HEK293 (cell line): ENCODE measurements around the gene CFAP45.

Experiments
- CTCF ChIP-seq: fragments of 450-650 bp; formaldehyde crosslinking; IDR thresholded peaks from 2 replicates; pipeline ENCODE4 v1.5.1; 2016; ENCODE audit warnings: missing biosample characterization, missing genetic modification characterization
- GLI2 ChIP-seq: fragments of 450-650 bp; formaldehyde crosslinking; IDR thresholded peaks from 2 replicates; pipeline ENCODE4; 2017; ENCODE audit warnings: missing biosample characterization, missing genetic modification characterization, low read depth, borderline replicate concordance
- KLF1 ChIP-seq: fragments of 450-650 bp; formaldehyde crosslinking; IDR thresholded peaks from 2 replicates; pipeline ENCODE4 v1.5.1; 2016; ENCODE audit warnings: missing biosample characterization, missing genetic modification characterization
- MZF1 ChIP-seq: fragments of 450-650 bp; formaldehyde crosslinking; IDR thresholded peaks from 2 replicates; pipeline ENCODE4 v1.5.1; 2017; ENCODE audit warnings: missing biosample characterization, missing genetic modification characterization, borderline replicate concordance
- PRDM10 ChIP-seq: fragments of 450-650 bp; formaldehyde crosslinking; IDR thresholded peaks from 2 replicates; pipeline ENCODE4 v1.5.1; 2016; ENCODE audit warnings: missing biosample characterization, missing genetic modification characterization
- PRDM4 ChIP-seq: fragments of 450-650 bp; formaldehyde crosslinking; IDR thresholded peaks from 2 replicates; pipeline ENCODE4 v1.5.1; 2017; ENCODE audit warnings: missing biosample characterization, missing genetic modification characterization
- SETDB1 ChIP-seq: IDR thresholded peaks from one replicate; pipeline ENCODE4 v1.6.1; 2017; ENCODE audit warnings: mild to moderate bottlenecking, low read length, moderate library complexity, mixed read lengths; ENCODE audit not compliant: insufficient read length
- SP2 ChIP-seq: fragments of 450-650 bp; formaldehyde crosslinking; IDR thresholded peaks from 2 replicates; pipeline ENCODE4 v1.5.1; 2016; ENCODE audit warnings: missing biosample characterization, missing genetic modification characterization
- ZBTB1 ChIP-seq: fragments of 450-650 bp; formaldehyde crosslinking; IDR thresholded peaks from 2 replicates; pipeline ENCODE4 v1.5.1; 2016; ENCODE audit warnings: missing biosample characterization, missing genetic modification characterization
- ZBTB26 ChIP-seq: fragments of 450-650 bp; formaldehyde crosslinking; optimal IDR thresholded peaks from 2 replicates; pipeline ENCODE3; 2016; ENCODE audit warnings: missing biosample characterization, mild to moderate bottlenecking, missing genetic modification characterization
- ZBTB8A ChIP-seq: fragments of 450-650 bp; formaldehyde crosslinking; IDR thresholded peaks from 2 replicates; pipeline ENCODE4 v1.5.1; 2016; ENCODE audit warnings: missing biosample characterization, missing genetic modification characterization
- ZFP37 ChIP-seq: fragments of 450-650 bp; formaldehyde crosslinking; IDR thresholded peaks from 2 replicates; pipeline ENCODE4 v1.5.1; 2016; ENCODE audit warnings: missing biosample characterization, missing genetic modification characterization
- ZFP41 ChIP-seq: fragments of 450-650 bp; formaldehyde crosslinking; IDR thresholded peaks from 2 replicates; pipeline ENCODE4 v1.5.1; 2016; ENCODE audit warnings: missing biosample characterization, missing genetic modification characterization, borderline replicate concordance
- ZNF10 ChIP-seq: fragments of 450-650 bp; formaldehyde crosslinking; IDR thresholded peaks from 2 replicates; pipeline ENCODE4 v1.5.1; 2017; ENCODE audit warnings: missing biosample characterization, missing genetic modification characterization
- ZNF133 ChIP-seq: fragments of 450-650 bp; formaldehyde crosslinking; IDR thresholded peaks from 2 replicates; pipeline ENCODE4 v1.5.1; 2016; ENCODE audit warnings: missing biosample characterization, missing genetic modification characterization
- ZNF169 ChIP-seq: fragments of 450-650 bp; formaldehyde crosslinking; IDR thresholded peaks from 2 replicates; pipeline ENCODE4 v1.5.1; 2016; ENCODE audit warnings: missing biosample characterization, missing genetic modification characterization
- ZNF18 ChIP-seq: fragments of 450-650 bp; formaldehyde crosslinking; IDR thresholded peaks from 2 replicates; pipeline ENCODE4 v1.5.1; 2016; ENCODE audit warnings: missing biosample characterization, missing genetic modification characterization
- ZNF211 ChIP-seq: fragments of 450-650 bp; formaldehyde crosslinking; IDR thresholded peaks from 2 replicates; pipeline ENCODE4 v1.5.1; 2016; ENCODE audit warnings: low read depth, missing biosample characterization, missing genetic modification characterization
- ZNF350 ChIP-seq: fragments of 450-650 bp; formaldehyde crosslinking; IDR thresholded peaks from 2 replicates; pipeline ENCODE4 v1.5.0; 2017; ENCODE audit warnings: missing biosample characterization, mild to moderate bottlenecking, missing genetic modification characterization
- ZNF37A ChIP-seq: fragments of 450-650 bp; IDR thresholded peaks from 2 replicates; pipeline ENCODE4 v1.5.1; 2018; ENCODE audit warnings: missing biosample characterization, missing genetic modification characterization
- ZNF391 ChIP-seq: fragments of 450-650 bp; formaldehyde crosslinking; IDR thresholded peaks from 2 replicates; pipeline ENCODE4 v1.5.1; 2016; ENCODE audit warnings: low read depth, missing biosample characterization, missing genetic modification characterization, borderline replicate concordance
- ZNF549 ChIP-seq: fragments of 450-650 bp; IDR thresholded peaks from 2 replicates; pipeline ENCODE4 v1.5.1; 2018; ENCODE audit warnings: missing biosample characterization, missing genetic modification characterization, mild to moderate bottlenecking, inconsistent platforms, moderate library complexity
- ZNF558 ChIP-seq: fragments of 450-650 bp; formaldehyde crosslinking; IDR thresholded peaks from 2 replicates; pipeline ENCODE4 v1.5.1; 2016; ENCODE audit warnings: missing biosample characterization, missing genetic modification characterization
- ZNF629 ChIP-seq: fragments of 450-650 bp; formaldehyde crosslinking; IDR thresholded peaks from 2 replicates; pipeline ENCODE4 v1.5.1; 2017; ENCODE audit warnings: missing biosample characterization, missing genetic modification characterization
- ZNF692 ChIP-seq: fragments of 450-650 bp; formaldehyde crosslinking; IDR thresholded peaks from 2 replicates; pipeline ENCODE4 v1.5.1; 2016; ENCODE audit warnings: missing biosample characterization, missing genetic modification characterization
- ZNF777 ChIP-seq: fragments of 450-650 bp; formaldehyde crosslinking; IDR thresholded peaks from 2 replicates; pipeline ENCODE4 v1.5.1; 2017; ENCODE audit warnings: missing biosample characterization, missing genetic modification characterization, borderline replicate concordance
- ZNF843 ChIP-seq: fragments of 450-650 bp; formaldehyde crosslinking; IDR thresholded peaks from 2 replicates; pipeline ENCODE4 v1.5.1; 2016; ENCODE audit warnings: missing biosample characterization, missing genetic modification characterization
- ZXDB ChIP-seq: fragments of 450-650 bp; formaldehyde crosslinking; IDR thresholded peaks from 2 replicates; pipeline ENCODE4 v1.5.1; 2016; ENCODE audit warnings: missing biosample characterization, missing genetic modification characterization

CFAP45 gene

GRCh38 chr1:159923203-159924024 lies 23.4 kb upstream of the CFAP45 start (continued):
- 0 out of 2 replicates have a peak, but pooled peaks have one; percentile 51 for TF ChIP-seq ZFP37 (tag by site-specific recombination)
- TF ChIP-seq ZNF211 (tag by site-specific recombination), result no peak
- no peak for TF ChIP-seq ZBTB1 (tag by site-specific recombination)
- no peak for TF ChIP-seq ZNF169 (tag by site-specific recombination)
- TF ChIP-seq ZFP41 (tag by site-specific recombination), result no peak
- TF ChIP-seq ZNF629, result peak; percentile 64
- TF ChIP-seq PRDM4 (tag by site-specific recombination), result no peak
- no peak for TF ChIP-seq ZNF350 (tag by site-specific recombination)
- TF ChIP-seq ZNF558 (tag by site-specific recombination), result no peak
- no peak for TF ChIP-seq CTCF
- TF ChIP-seq SP2 (tag by site-specific recombination), result peak; percentile 72
- no peak for TF ChIP-seq ZNF777 (tag by site-specific recombination)
- no peak for TF ChIP-seq SETDB1
- TF ChIP-seq ZNF692, result peak; percentile 82
- peak; percentile 17; the same call in 1 of the 2 replicates for TF ChIP-seq ZBTB8A (tag by site-specific recombination)
- no peak for TF ChIP-seq ZNF18 (tag by site-specific recombination)
- peak; percentile 59; the same call in 1 of the 2 replicates for TF ChIP-seq ZXDB (tag by site-specific recombination)
- peak; percentile 26; the same call in 1 of the 2 replicates for TF ChIP-seq PRDM10 (tag by site-specific recombination)
- no peak for TF ChIP-seq ZNF391 (tag by site-specific recombination)
- peak; percentile 76 for TF ChIP-seq KLF1 (tag by site-specific recombination)
- no peak for TF ChIP-seq ZNF37A (tag by site-specific recombination)
- TF ChIP-seq ZNF133 (tag by site-specific recombination), result no peak
- TF ChIP-seq ZNF549 (tag by site-specific recombination), result no peak
- no peak for TF ChIP-seq GLI2 (tag by site-specific recombination)
- TF ChIP-seq ZNF843 (tag by site-specific recombination), result no peak; the same call in 1 of the 2 replicates
- no peak for TF ChIP-seq MZF1 (tag by site-specific recombination)
- TF ChIP-seq ZNF10 (tag by site-specific recombination), result no peak
- TF ChIP-seq ZBTB26 (tag by site-specific recombination), result no peak
